ENCODE results near the gene FAM181A.

GRCh38 chr14:93954900-93955849 lies 28.0 kb downstream of the FAM181A start:
- TF ChIP-seq EGR1 (conservative IDR thresholded peaks at IDR 0.05) (no peak), CTCF (IDR thresholded peaks at IDR 0.05 in 2 of 3, conservative IDR thresholded peaks at IDR 0.05 in 1 of 3; ENCODE audit: insufficient read depth in 2 of 3, low read depth in 1 of 3, low read length in 3 of 3) (no peak), YBX1 (IDR thresholded peaks at IDR 0.05) (no peak), CC2D1A (IDR thresholded peaks at IDR 0.05) (no peak)
